Breast epithelium (tissue), 3 donors: Measurements from ENCODE around the gene COL5A1.

ENCODE experiments used
- POLR2A ChIP-seq: fragments of 450-650 bp; IDR thresholded peaks from one replicate; pipeline ENCODE4 v1.6.1; 2016; ENCODE audit warnings: antibody characterized with exemption, mild to moderate bottlenecking, moderate library complexity
- POLR2AphosphoS5 ChIP-seq, 3 donors: sonication (generic); formaldehyde crosslinking; IDR thresholded peaks; one replicate each; pipeline ENCODE4 v1.6.1; 2017; ENCODE audit warnings: antibody characterized with exemption in 3 of 3

GRCh38 chr9:134818591-134818990 is 177.0 kb downstream of the COL5A1 start:
- TF ChIP-seq POLR2A = no peak
- no peak for TF ChIP-seq POLR2AphosphoS5 (IDR thresholded peaks at IDR 0.05)
